GDM1 (cell line): ENCODE data around the gene SUN3.
A peak's percentile ranks its signal among the peaks of the same experiment; 100 is the strongest.
"Not testable (repeated sequence)": the region's sequence is repeated elsewhere in the genome, so short reads cannot be mapped to it uniquely, and the experiment has no call there.

Experiments used
- DNase-seq: peaks from one replicate; lab custom pipeline; 2025; lab: John Stamatoyannopoulos, UW

SUN3 gene

GRCh38 chr7:48025624-48026023, 3.3 kb downstream of the SUN3 start:
- DNase-seq: no peak

DNA sequence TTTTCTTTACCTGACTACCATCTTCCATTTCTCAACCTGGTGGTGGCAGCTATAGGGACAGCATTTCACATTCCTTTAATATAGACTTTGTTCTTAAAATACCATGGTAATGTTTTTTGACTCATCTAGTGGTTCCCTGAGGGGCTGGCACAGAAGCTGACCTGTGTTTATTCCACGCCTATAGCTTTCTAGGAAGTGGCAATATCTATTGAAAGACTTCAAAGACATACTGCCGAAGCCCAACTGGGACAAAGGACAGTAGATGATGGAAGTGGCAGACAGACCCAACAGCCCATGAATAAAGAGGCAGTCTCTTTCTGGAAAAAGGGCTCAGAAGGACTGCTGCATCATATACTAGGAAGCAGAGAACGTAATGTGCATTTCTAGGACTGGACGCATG, 11.2 kb downstream of the SUN3 start:
- DNase-seq: no peak

GRCh38 chr7:48016641-48017040, 12.3 kb downstream of the SUN3 start:
- DNase-seq: no peak

DNA sequence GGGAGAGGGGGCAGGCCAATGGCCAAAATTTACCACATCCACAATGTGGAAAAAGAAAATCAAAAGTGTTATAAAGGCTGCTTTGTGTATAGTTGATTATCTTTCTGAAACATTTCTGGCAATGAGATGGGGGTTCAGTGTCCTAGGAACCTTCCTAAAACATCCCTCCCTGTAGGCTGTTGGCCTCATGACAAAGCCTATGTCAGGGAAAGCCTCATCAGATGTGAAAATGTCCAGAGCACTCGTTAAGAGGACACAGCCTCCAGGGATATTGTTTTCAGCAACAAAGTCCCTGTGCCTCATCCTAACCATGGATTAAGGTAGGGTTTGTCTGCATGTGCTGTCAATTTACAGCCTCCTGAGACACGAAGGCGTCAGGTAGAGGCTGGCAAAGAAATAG, 17.0 kb downstream of the SUN3 start:
- no peak for DNase-seq

GRCh38 chr7:48011323-48011722, 17.6 kb downstream of the SUN3 start:
- DNase-seq: no peak

DNA sequence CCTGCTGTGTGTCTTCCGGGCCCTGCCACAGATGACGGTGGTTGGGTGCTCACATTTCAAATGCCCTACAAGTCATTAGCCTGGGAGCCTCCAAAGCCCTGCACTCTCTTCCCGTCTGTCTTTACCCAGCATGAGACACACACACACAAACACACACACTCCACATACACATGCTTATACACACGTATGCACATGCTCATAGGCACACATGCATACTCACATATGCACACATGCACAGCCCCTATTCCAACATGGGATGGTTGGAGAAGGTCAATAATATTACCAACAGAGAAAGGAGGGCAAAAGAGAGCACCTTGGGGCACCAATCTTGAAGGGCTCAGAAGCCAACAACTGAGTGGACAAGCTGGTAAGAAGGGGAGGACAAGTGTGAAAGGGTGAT, 19.0 kb downstream of the SUN3 start:
- no peak for DNase-seq

DNA sequence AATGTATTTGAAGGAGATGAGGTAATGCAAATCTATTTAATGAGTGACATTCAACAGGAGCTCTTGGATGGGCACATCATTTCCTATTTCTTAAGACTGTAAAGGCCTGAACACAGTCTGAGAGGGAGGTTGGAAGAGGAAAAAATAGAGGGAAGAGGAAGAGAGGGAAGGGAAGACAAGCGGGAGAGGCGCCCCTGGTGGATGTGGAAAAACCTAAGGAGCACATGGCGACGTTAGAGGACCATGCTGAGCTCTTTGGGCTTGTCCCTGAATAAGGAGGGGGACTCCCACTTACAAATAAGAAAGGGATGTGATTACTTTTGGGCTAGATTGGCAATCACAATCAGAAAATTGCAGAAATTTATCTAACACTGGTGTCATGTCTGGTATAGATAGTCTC, 19.6 kb downstream of the SUN3 start:
- no peak for DNase-seq

DNA sequence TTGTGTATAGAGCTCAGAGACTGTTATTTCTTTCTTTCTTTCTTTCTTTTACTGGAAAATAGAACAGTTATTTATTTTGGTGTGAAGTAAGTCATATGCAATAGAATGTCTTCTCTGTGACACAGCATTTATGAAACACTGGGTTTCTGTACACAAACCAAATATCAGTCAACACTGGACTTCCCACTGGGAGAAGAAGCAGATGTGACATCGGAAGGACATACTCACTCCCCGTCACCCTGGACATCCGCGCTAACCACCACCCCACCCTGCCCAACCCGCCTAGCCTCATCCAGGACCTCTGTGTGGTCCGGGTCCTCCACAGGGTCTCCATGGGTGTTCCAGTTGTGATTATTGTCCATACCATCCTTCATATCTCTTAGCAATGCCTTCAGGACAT, 22.0 kb downstream of the SUN3 start:
- DNase-seq: no peak

DNA sequence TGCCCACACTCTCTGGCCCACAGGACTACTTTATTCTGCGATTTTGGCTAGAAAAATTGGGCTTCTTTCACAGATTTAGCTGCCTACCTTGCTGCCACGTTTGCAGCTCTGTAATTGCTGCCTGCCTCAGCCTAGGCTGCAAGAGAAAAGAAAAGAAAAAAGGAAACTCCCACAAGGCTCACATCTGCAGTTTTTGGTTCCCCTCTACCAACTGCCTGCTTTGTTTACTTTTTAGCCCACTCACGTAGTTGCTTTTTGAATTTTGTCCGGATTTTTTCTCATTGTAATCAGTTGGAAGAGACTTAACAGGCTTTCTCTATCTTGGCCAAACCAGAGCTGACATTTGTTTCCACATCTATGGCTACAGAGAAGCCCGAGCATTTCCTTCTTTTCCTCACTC, 24.3 kb downstream of the SUN3 start:
- DNase-seq: no peak

DNA sequence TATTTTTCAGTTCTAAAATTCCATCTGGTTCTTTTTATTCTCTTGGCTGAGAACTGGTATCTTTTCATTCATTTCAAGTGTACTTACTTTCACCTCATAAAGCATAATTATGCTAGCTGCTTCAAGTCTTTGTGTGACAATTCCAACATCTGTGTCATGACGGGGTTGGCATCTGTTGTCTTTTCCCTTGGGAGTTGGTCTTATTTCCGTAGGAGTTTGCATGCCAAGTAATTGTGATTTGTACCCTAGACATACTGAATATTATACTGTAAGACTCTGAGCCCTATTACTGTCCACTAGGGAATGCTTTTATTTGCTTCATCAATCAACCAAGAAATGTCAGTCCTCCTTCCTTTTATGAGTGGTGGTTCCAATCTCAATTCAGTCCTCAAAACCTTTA, 24.9 kb downstream of the SUN3 start:
- no peak for DNase-seq

DNA sequence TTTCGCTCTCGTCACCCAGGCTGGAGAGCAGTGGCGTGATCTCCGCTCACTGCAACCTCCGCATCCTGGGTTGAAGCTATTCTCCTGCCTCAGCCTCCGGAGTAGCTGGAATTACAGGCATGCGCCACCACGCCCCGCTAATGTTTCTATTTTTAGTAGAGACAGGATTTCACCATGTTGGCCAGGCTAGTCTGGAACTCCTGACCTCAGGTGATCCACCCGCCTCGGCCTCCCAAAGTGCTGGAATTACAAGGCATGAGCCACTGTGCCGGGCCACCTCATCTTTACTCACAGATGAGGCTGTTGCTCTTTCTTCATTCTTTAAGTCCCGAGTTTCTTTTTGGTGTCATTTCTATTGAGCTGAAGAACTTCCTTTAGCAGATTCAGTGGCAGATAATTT, 28.7 kb downstream of the SUN3 start:
- DNase-seq: not testable (repeated sequence)

DNA sequence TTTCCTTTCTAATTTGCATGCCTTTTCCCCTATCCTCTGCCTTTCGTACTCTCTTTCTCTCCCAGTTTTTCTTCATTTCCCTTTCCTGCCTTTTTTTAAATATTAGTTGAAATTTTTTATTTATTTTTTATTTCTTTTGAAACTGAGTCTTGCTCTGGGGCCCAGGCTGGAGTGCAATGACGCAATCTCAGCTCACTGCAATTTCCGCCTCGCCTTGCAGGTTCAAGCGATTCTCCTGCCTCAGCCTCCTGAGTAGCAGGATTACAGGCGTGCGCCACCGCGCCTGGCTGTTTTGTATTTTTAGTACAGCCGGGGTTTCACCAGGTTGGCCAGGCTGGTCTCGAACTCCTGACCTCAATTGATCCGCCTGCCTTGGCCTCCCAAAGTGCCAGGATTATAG, 29.5 kb downstream of the SUN3 start:
- no peak for DNase-seq

- DNase-seq: no peak
Measured at GRCh38 chr7:47992446-47992845, 36.5 kb downstream of the SUN3 start.

DNA sequence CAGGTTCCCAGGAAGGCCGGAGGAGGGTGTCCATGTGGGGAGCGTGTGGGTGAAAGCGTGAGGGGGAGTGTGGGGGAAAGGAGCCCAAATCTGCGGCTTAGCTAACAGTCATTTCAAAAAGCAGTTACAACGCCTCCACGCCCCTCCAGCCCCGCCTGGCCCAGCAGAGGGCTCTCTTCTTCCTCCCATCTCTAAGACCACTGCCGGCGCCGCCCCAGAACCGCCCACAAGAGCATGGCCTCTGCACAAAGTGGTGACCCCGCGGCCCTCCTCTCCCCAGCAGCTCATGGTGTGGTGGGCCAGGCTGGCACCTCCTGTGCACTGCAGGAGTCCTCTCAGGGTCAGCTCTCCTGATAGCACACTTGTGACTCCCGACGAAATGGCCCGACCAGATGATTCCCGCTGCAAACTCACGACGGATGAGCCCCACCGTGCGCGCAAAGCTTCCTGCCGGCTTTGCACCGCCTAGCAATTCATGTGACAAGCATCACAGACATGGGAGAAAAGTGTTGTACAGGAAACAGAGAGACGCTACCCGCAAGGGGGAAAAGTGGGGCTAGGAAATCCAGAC, 37.1 kb downstream of the SUN3 start:
- DNase-seq: peak; percentile 85

DNA sequence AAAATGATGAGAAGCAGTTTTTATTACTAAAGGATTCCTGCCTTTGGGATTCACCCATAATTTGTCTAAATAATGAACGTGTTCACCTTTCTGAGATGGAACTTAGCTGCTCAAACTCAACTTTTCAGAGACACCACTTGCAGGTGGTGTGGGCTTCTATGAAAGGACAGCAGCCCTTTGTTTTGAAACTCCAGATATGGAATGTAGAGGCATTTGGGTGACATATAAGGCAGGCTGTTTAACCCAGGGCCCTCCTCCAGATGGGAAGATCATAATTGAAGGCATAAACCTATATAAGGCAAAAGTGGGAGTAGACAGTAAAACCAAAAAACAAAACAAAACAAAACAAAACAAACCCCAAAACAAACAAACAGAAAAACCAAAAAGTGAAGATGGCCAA, 37.6 kb downstream of the SUN3 start:
- DNase-seq: no peak

DNA sequence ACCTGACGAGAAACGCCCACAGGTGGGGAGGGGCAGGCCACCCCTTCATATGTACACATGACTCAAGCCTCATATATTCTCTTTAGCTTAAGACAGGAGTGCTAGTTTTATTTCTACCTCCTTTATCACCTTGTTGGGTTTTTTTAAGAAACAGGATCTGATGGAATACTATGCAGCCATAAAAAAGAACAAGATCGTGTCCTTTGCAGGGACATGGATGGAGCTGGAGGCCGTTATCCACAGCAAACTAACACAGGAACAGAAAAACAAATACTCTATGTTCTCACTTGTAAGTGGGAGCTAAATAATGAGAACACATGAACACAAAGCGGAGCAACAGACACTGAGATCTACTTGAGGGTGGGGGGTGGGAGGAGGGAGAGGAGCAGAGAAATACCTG, 38.3 kb downstream of the SUN3 start:
- no peak for DNase-seq

- not testable (repeated sequence) for DNase-seq
Measured at GRCh38 chr7:47989607-47990400, 39.1 kb downstream of the SUN3 start.

DNA sequence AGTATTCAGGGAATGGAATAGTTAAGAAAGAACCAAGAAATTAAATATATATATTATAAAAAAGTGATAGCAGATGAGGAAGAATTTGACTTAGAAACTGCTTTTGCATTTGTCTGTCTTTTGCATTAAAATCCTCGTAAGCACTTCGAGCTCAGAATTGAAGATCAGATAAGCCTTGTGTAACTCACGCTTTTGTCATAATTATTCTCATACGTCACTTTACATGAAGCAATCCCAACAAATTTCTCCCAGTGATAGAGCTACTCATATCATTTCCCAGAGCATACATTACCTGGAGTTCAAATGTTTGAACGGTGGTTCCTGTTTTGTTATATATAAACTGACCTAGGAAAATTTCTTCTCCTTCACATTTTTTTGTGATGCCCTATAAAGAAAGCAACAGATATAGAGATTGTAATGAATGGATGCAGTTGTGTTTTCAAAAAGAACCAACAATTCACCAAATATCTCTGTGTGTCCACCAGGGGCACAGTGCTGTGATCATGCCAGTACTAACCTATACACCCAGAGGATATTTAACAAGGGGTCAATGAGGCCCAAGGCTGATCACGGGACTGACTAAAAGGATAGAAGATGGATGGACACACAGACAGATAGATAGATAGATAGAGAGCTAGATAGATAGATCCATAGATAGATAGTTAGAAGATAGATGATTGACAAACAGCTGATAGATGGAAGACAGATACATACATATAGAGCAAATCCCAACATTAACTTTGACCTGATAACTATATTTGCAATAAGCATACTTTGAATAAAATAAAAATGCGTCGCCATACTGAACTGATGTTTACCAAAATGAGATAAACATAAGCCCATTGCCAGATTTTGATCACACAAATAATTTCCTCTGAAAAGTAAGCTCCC, 40.2 kb downstream of the SUN3 start:
- DNase-seq: no peak

- DNase-seq: no peak
Measured at GRCh38 chr7:47982610-47983009, 46.3 kb downstream of the SUN3 start.

- DNase-seq: not testable (repeated sequence)
Measured at GRCh38 chr7:47980648-47981047, 48.3 kb downstream of the SUN3 start.

GRCh38 chr7:47979832-47980181, 49.1 kb downstream of the SUN3 start:
- DNase-seq: no peak

- peak; percentile 89 for DNase-seq
Measured at GRCh38 chr7:47979145-47979831, 49.6 kb downstream of the SUN3 start, which contains the start of gene HUS1. TSS of gene HUS1 (minus strand) at chr7:47979615. CDS start at chr7:47979519, 96 bp downstream.
